SK-N-SH (cell line): ENCODE measurements around the gene ANKRD44.
A peak's percentile ranks its signal among the peaks of the same experiment; 100 is the strongest.

ENCODE experiments used
- MXI1 ChIP-seq: IDR thresholded peaks from 2 replicates; pipeline ENCODE4 v1.6.1; 2012; ENCODE audit warnings: mild to moderate bottlenecking, low read depth, low read length, improper control_type of control experiment
- REST ChIP-seq: IDR thresholded peaks from 2 replicates; pipeline ENCODE4 v1.6.1; 2012; ENCODE audit warnings: mild to moderate bottlenecking, low read depth, low read length, moderate library complexity
- USF2 ChIP-seq: fragments of 150-350 bp; IDR thresholded peaks from 2 replicates; pipeline ENCODE4 v1.6.1; 2017; ENCODE audit warnings: antibody characterized with exemption, low read length, low read depth, borderline replicate concordance

GRCh38 chr2:197089655-197090054 lies 220.9 kb downstream of the ANKRD44 start:
- TF ChIP-seq USF2 (no peak), MXI1 (0 out of 2 replicates have a peak, but pooled peaks have one; percentile 24), REST (no peak)
